Measurements from ENCODE around the gene BIN1. TPM values are rescaled to one million over a fixed set of nuclear protein-coding genes. Genes with fewer than 3 reads are reported as not detected.
A peak's percentile ranks its signal among the peaks of the same experiment; 100 is the strongest.

The BIN1 gene
- total and polyA plus RNA-seq, 2 donors (not counting 1 experiment from before 2014, with no cell fraction given): 90.6 to 92.3 TPM

GRCh38 chr2:127068351-127068741 is 38.6 kb downstream of the BIN1 start:
- H3K4me1 ChIP-seq (ENCODE audit: control insufficient read depth in 2 of 2, insufficient read depth in 2 of 2, low read length in 2 of 2): peaks cover 0 to 8% of the 10 kb centered on the region in 2 donors
- no peaks in the 10 kb centered on the region for H3K9me3 ChIP-seq (ENCODE audit: control extremely low read depth in 1 of 3, control insufficient read depth in 2 of 3, insufficient read depth in 1 of 3, low read length in 2 of 3)
- H3K4me2 ChIP-seq (replicated peaks; ENCODE audit: low read depth, low read length, poor library complexity, severe bottlenecking): no peak overlapping the region
- H3K9ac ChIP-seq (ENCODE audit: low read length): no peak overlapping the region
- intact Hi-C loops (cut with micrococcal nuclease): loop anchor here (1.0 kb wide), 3 partner anchors 13 to 106 kb away; partner anchors contain the start of gene BIN1
- H3K4me3 ChIP-seq (ENCODE audit: control extremely low read depth in 1 of 5, extremely low read depth in 1 of 5, insufficient read depth in 1 of 5, low read depth in 2 of 5, low read length in 4 of 5): no peak overlapping the region
- H3K27ac Mint-ChIP-seq: no peak overlapping the region
- ATAC-seq (ENCODE audit: low read depth) (no peak), DNase-seq (peak; percentile 25)
- POLR2A ChIA-PET: interaction anchor here (1.2 kb wide), 1 partner anchor 13 kb away, joined by 5 read pairs; no protein-coding TSS in a partner anchor
- no peaks in the 10 kb centered on the region for H3K27me3 ChIP-seq (replicated peaks in 1 of 4; ENCODE audit: control extremely low read depth in 1 of 4, control insufficient read depth in 3 of 4, insufficient read depth in 4 of 4, low read length in 3 of 4)
- H2AFZ ChIP-seq (ENCODE audit: insufficient read depth, low read depth, low read length, poor library complexity, severe bottlenecking): no peak overlapping the region
- CTCF ChIA-PET: interaction anchor here (0.7 to 4.3 kb wide), 24 partner anchors 8 to 412 kb away, joined by 3 to 42 read pairs (median 5); partner anchors contain the start of gene BIN1
- H3K4me1 Mint-ChIP-seq: peaks cover 15% of the 10 kb centered on the region
- TF ChIP-seq EZH2 (IDR thresholded peaks at IDR 0.05; ENCODE audit: borderline replicate concordance, insufficient read depth, low read depth, low read length, poor library complexity, severe bottlenecking): no peak
- peak; percentile 13 for TF ChIP-seq CTCF (IDR thresholded peaks at IDR 0.05)
- WGBS (ENCODE audit: insufficient coverage): 95% methylated on average over 17 of the region's 20 CpGs
- peaks cover 91% of the 10 kb centered on the region for H4K20me1 ChIP-seq (ENCODE audit: control insufficient read depth, insufficient read depth, low read length, poor library complexity, severe bottlenecking)
- no peak overlapping the region for H3K27ac ChIP-seq (ENCODE audit: low read length in 2 of 2)
- H3K9me3 Mint-ChIP-seq (ENCODE audit: insufficient read depth): no peaks in the 10 kb centered on the region
- H3K79me2 ChIP-seq (ENCODE audit: control insufficient read depth, insufficient read depth, low read length): peaks cover 18% of the 10 kb centered on the region
- no peak overlapping the region for H3K4me3 Mint-ChIP-seq
- H3K36me3 ChIP-seq (replicated peaks in 1 of 2; ENCODE audit: control extremely low read depth in 1 of 2, control insufficient read depth in 1 of 2, extremely low read depth in 1 of 2, insufficient read depth in 2 of 2, low read length in 1 of 2): peaks cover 0 to 78% of the 10 kb centered on the region in 2 experiments
- no peaks in the 10 kb centered on the region for H3K27me3 Mint-ChIP-seq

GRCh38 chr2:127067620-127068350 is 39.2 kb downstream of the BIN1 start:
- Histone ChIP-seq H3K27me3 (replicated peaks in 1 of 4; ENCODE audit: control extremely low read depth in 1 of 4, control insufficient read depth in 3 of 4, insufficient read depth in 4 of 4, low read length in 3 of 4) (no peaks in the 10 kb centered on the region), H3K9ac (ENCODE audit: low read length) (no peak overlapping the region), H3K9me3 (ENCODE audit: control extremely low read depth in 1 of 3, control insufficient read depth in 2 of 3, insufficient read depth in 1 of 3, low read length in 2 of 3) (no peaks in the 10 kb centered on the region), H3K79me2 (ENCODE audit: control insufficient read depth, insufficient read depth, low read length) (peaks cover 20% of the 10 kb centered on the region), H3K4me2 (replicated peaks; ENCODE audit: low read depth, low read length, poor library complexity, severe bottlenecking) (no peak overlapping the region), H3K4me1 (ENCODE audit: control insufficient read depth in 2 of 2, insufficient read depth in 2 of 2, low read length in 2 of 2) (peaks cover 0 to 8% of the 10 kb centered on the region in 2 donors), H3K36me3 (replicated peaks in 1 of 2; ENCODE audit: control extremely low read depth in 1 of 2, control insufficient read depth in 1 of 2, extremely low read depth in 1 of 2, insufficient read depth in 2 of 2, low read length in 1 of 2) (peaks cover 0 to 79% of the 10 kb centered on the region in 2 experiments), H3K27ac (ENCODE audit: low read length in 2 of 2) (no peak overlapping the region), H4K20me1 (ENCODE audit: control insufficient read depth, insufficient read depth, low read length, poor library complexity, severe bottlenecking) (peaks cover 91% of the 10 kb centered on the region), H2AFZ (ENCODE audit: insufficient read depth, low read depth, low read length, poor library complexity, severe bottlenecking) (no peak overlapping the region), H3K4me3 (ENCODE audit: control extremely low read depth in 1 of 5, extremely low read depth in 1 of 5, insufficient read depth in 1 of 5, low read depth in 2 of 5, low read length in 4 of 5) (no peak overlapping the region)
- ATAC-seq (ENCODE audit: low read depth): peak; percentile 72
- H3K4me1 Mint-ChIP-seq: peaks cover 15% of the 10 kb centered on the region
- POLR2A ChIA-PET: interaction anchor here (1.2 to 1.5 kb wide), 2 partner anchors 14 to 39 kb away, joined by 3 to 5 read pairs; partner anchors contain the start of gene BIN1
- peak; percentile 83 for TF ChIP-seq CTCF (IDR thresholded peaks at IDR 0.05)
- TF ChIP-seq EZH2 (IDR thresholded peaks at IDR 0.05; ENCODE audit: borderline replicate concordance, insufficient read depth, low read depth, low read length, poor library complexity, severe bottlenecking): no peak
- CTCF ChIA-PET: interaction anchor here (0.5 to 4.3 kb wide), 31 partner anchors 9 to 1557 kb away, joined by 3 to 42 read pairs (median 4); partner anchors contain the start of gene BIN1
- no peaks in the 10 kb centered on the region for H3K9me3 Mint-ChIP-seq (ENCODE audit: insufficient read depth)
- 59% methylated on average over 18 of the region's 19 CpGs for WGBS (ENCODE audit: insufficient coverage)
- no peaks in the 10 kb centered on the region for H3K27me3 Mint-ChIP-seq
- intact Hi-C loops (cut with micrococcal nuclease): loop anchor here (1.0 kb wide), 3 partner anchors 14 to 107 kb away; partner anchors contain the start of gene BIN1
- peak overlapping the region; percentile 62 for H3K27ac Mint-ChIP-seq
- H3K4me3 Mint-ChIP-seq: no peak overlapping the region
- peak; percentile 78 for DNase-seq
